ENCODE results near the gene MPDZ. TPM values are rescaled to one million over a fixed set of nuclear protein-coding genes. Genes with fewer than 3 reads are reported as not detected.

The MPDZ gene
- total and polyA plus RNA-seq, 4 donors, result 19.3 to 113 (median 62.8) TPM

DNA sequence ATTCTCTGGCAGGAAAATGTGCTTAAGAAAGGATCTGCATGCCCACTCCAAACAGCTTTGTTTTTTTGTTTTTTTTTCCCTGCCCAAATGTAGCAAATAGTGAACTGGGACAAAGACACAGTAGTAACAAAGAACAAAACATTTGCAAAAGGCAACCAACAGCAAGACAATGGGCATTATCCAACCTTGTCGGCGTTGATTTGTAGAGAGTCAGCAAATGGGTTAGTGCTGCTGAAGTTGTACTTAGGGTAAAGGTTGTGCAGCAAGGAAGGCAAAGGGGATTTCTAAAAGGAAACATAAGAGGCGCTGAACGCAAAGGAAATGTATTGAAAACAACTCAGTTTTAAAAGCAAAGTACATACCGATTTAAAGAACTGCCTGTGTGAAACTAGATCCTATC lies 136.2 kb downstream of the MPDZ start:
- no peak for ATAC-seq (ENCODE audit: low FRiP score)
- H3K27ac ChIP-seq (ENCODE audit: low read depth in 1 of 2, low read length in 2 of 2), result no peak overlapping the region
- DNase-seq, result no peak
- no peaks in the 10 kb centered on the region for H3K27me3 ChIP-seq (ENCODE audit: control insufficient read depth in 1 of 2, insufficient read depth in 2 of 2, low read length in 1 of 2)
- H3K36me3 ChIP-seq (ENCODE audit: control insufficient read depth in 1 of 2, insufficient read depth in 2 of 2, low read length in 1 of 2), result no peaks in the 10 kb centered on the region
- H3K9me3 ChIP-seq (ENCODE audit: control insufficient read depth, low read length), result no peaks in the 10 kb centered on the region
- intact Hi-C loops (cut with DNase I), result no loop called here
- peaks cover 0 to 3% of the 10 kb centered on the region in 2 donors for H3K4me1 ChIP-seq (ENCODE audit: control insufficient read depth in 1 of 2, insufficient read depth in 2 of 2, low read length in 2 of 2)
- no peak overlapping the region for H3K4me3 ChIP-seq (ENCODE audit: low read length in 2 of 2)
- WGBS, 2 donors, result 71 to 76% methylated on average over 5 of the region's 5 CpGs

DNA sequence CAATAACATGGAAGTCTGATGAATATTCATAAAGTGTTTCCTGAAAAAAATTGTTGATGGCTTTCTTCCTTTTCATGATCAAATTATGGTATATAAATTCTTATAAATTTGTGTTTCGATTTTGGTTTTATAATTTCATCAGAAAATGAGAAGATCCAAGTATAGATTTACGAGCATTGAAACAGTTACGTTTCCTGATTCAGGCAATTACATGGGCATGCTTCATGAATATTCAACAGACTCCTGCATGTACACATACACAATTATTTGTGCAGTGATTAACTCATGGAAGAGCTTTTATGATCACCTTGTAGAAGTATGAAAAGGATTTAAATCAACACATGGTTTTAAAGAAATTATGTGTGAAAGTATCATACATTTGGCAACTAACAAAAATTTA lies 136.7 kb downstream of the MPDZ start:
- ATAC-seq (ENCODE audit: low FRiP score), result no peak
- WGBS, 2 donors, result 96% methylated on average over 3 of the region's 3 CpGs
- H3K4me3 ChIP-seq (ENCODE audit: low read length in 2 of 2), result no peak overlapping the region
- H3K27me3 ChIP-seq (ENCODE audit: control insufficient read depth in 1 of 2, insufficient read depth in 2 of 2, low read length in 1 of 2), result no peaks in the 10 kb centered on the region
- H3K36me3 ChIP-seq (ENCODE audit: control insufficient read depth in 1 of 2, insufficient read depth in 2 of 2, low read length in 1 of 2), result no peaks in the 10 kb centered on the region
- no peaks in the 10 kb centered on the region for H3K9me3 ChIP-seq (ENCODE audit: control insufficient read depth, low read length)
- H3K27ac ChIP-seq (ENCODE audit: low read depth in 1 of 2, low read length in 2 of 2), result no peak overlapping the region
- no peak for DNase-seq
- H3K4me1 ChIP-seq (ENCODE audit: control insufficient read depth in 1 of 2, insufficient read depth in 2 of 2, low read length in 2 of 2), result peaks cover 0 to 3% of the 10 kb centered on the region in 2 donors
- intact Hi-C loops (cut with DNase I), result no loop called here

DNA sequence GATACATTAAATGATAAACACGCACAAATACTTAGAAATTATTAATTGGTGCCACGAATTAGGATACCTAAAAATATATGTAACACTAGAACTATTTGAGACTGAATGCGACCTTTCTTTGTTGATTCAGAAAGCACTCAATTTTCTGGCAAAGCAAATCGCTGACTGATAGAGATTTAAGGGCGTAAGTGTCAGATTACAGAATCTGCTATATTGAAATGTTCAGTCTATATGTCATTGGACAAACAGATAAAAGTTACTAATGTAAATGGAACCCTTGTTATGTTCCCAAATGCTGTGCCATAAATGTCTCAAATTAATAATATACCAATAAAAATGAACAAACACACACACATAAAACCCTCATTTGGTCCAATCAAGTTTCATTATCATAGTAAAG lies 137.9 kb downstream of the MPDZ start:
- H3K4me3 ChIP-seq (ENCODE audit: low read length in 2 of 2), result no peak overlapping the region
- H3K27ac ChIP-seq (ENCODE audit: low read depth in 1 of 2, low read length in 2 of 2), result no peak overlapping the region
- intact Hi-C loops (cut with DNase I), result no loop called here
- no peak for ATAC-seq (ENCODE audit: low FRiP score)
- H3K9me3 ChIP-seq (ENCODE audit: control insufficient read depth, low read length), result no peaks in the 10 kb centered on the region
- WGBS, 2 donors, result 65 to 67% methylated on average over 5 of the region's 5 CpGs
- no peaks in the 10 kb centered on the region for H3K36me3 ChIP-seq (ENCODE audit: control insufficient read depth in 1 of 2, insufficient read depth in 2 of 2, low read length in 1 of 2)
- DNase-seq, result no peak
- no peaks in the 10 kb centered on the region for H3K27me3 ChIP-seq (ENCODE audit: control insufficient read depth in 1 of 2, insufficient read depth in 2 of 2, low read length in 1 of 2)
- H3K4me1 ChIP-seq (ENCODE audit: control insufficient read depth in 1 of 2, insufficient read depth in 2 of 2, low read length in 2 of 2), result peaks cover 0 to 3% of the 10 kb centered on the region in 2 donors

DNA sequence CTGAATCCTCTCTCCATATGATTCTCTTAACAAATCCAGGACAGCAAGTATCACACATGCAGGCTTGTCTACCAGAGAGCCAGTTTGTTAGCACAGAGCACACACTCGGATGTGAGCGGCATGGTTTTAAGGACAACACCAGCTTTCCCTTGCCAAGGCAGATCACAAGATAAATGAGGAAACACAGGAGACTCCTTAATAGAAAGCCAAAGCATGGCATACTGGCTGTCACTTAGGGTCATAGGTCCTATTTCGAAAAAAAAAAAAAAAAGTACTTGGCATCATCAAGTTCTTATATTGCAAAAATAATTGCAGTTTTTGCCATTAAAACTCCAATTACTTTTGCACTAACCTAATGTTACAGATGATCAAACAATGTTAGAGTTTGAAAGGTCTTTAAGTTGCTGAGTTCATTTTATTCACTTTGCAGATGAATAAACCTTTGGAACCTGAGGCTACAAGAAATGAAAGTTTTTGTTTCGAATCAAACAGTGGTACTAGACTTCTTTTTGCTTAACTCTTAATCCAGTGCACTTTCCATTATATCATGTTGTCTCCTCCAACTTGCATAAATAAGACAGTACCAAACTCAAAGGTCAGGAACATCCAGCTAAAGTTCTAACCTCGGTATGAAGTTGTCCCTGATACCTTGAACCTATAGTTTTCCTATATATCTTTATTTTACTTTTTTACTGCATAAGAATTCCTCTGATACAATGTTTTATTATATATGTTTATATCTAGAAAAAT lies 138.5 kb downstream of the MPDZ start:
- WGBS, 2 donors, result 69 to 74% methylated on average over 5 of the region's 5 CpGs
- H3K36me3 ChIP-seq (ENCODE audit: control insufficient read depth in 1 of 2, insufficient read depth in 2 of 2, low read length in 1 of 2), result no peaks in the 10 kb centered on the region
- DNase-seq, result no peak
- H3K27ac ChIP-seq (ENCODE audit: low read depth in 1 of 2, low read length in 2 of 2), result no peak overlapping the region
- no peak for ATAC-seq (ENCODE audit: low FRiP score)
- H3K27me3 ChIP-seq (ENCODE audit: control insufficient read depth in 1 of 2, insufficient read depth in 2 of 2, low read length in 1 of 2), result no peaks in the 10 kb centered on the region
- no peaks in the 10 kb centered on the region for H3K9me3 ChIP-seq (ENCODE audit: control insufficient read depth, low read length)
- peaks cover 0 to 3% of the 10 kb centered on the region in 2 donors for H3K4me1 ChIP-seq (ENCODE audit: control insufficient read depth in 1 of 2, insufficient read depth in 2 of 2, low read length in 2 of 2)
- no peak overlapping the region for H3K4me3 ChIP-seq (ENCODE audit: low read length in 2 of 2)
- intact Hi-C loops (cut with DNase I), result no loop called here

DNA sequence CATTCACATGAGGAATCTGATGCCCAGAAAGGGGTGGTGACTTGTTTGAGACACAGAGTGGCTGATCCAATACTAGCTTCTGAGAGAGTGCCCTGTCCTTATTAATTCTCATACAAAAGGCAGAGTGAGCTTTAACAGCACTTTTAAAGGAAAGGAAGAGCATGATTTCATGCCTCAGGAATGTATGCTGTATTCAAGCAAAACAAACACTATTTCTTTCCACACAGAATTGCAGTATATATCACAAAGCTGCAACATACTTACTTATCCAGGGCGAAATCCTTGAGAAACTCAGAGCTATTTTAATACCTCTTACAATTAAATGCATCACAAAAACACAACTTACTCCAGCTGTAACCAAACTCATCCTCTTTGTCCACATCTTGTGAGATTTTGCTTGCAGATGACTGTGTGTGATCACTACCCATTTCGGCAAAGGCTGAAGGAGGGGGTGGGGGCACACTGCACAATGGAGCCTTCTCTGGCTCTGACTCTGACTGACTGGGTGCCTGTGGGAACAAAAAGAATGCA lies 139.8 kb downstream of the MPDZ start:
- DNase-seq (no peak), ATAC-seq (ENCODE audit: low FRiP score) (no peak)
- Histone ChIP-seq H3K4me3 (ENCODE audit: low read length in 2 of 2) (no peak overlapping the region), H3K4me1 (ENCODE audit: control insufficient read depth in 1 of 2, insufficient read depth in 2 of 2, low read length in 2 of 2) (peaks cover 0 to 4% of the 10 kb centered on the region in 2 donors), H3K36me3 (ENCODE audit: control insufficient read depth in 1 of 2, insufficient read depth in 2 of 2, low read length in 1 of 2) (peaks cover 3% of the 10 kb centered on the region in 2 donors), H3K27me3 (ENCODE audit: control insufficient read depth in 1 of 2, insufficient read depth in 2 of 2, low read length in 1 of 2) (no peaks in the 10 kb centered on the region), H3K9me3 (ENCODE audit: control insufficient read depth, low read length) (no peaks in the 10 kb centered on the region), H3K27ac (ENCODE audit: low read depth in 1 of 2, low read length in 2 of 2) (no peak overlapping the region)
- 8 to 10% methylated on average over 2 of the region's 2 CpGs for WGBS, 2 donors
- intact Hi-C loops (cut with DNase I), result no loop called here

DNA sequence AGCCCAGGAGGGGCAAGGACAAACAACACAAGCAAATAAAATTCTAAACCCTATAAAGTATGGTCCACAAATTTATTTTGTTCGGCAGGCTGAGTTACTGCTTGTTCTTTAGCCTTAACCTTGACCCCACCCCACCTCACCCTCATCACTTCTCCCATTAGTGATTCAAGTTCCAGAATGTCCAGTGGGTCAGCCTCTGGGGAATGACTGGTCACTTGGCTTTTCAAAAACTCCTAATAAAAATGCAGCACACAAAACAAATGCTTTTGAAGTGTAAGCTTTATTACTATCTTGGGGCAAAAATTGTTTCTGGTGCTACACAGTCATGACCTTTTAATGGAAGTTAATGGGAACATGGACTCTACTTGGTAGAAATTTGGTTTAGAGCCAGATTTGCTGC lies 142.1 kb downstream of the MPDZ start:
- ATAC-seq (ENCODE audit: low FRiP score) (no peak), DNase-seq (no peak)
- peaks cover 0 to 4% of the 10 kb centered on the region in 2 donors for H3K4me1 ChIP-seq (ENCODE audit: control insufficient read depth in 1 of 2, insufficient read depth in 2 of 2, low read length in 2 of 2)
- H3K27me3 ChIP-seq (ENCODE audit: control insufficient read depth in 1 of 2, insufficient read depth in 2 of 2, low read length in 1 of 2), result no peaks in the 10 kb centered on the region
- H3K27ac ChIP-seq (ENCODE audit: low read depth in 1 of 2, low read length in 2 of 2), result no peak overlapping the region
- peaks cover 3 to 6% of the 10 kb centered on the region in 2 donors for H3K36me3 ChIP-seq (ENCODE audit: control insufficient read depth in 1 of 2, insufficient read depth in 2 of 2, low read length in 1 of 2)
- intact Hi-C loops (cut with DNase I), result no loop called here
- H3K4me3 ChIP-seq (ENCODE audit: low read length in 2 of 2), result no peak overlapping the region
- H3K9me3 ChIP-seq (ENCODE audit: control insufficient read depth, low read length), result no peaks in the 10 kb centered on the region
- WGBS, 2 donors, result 79 to 87% methylated on average over 1 of the region's 1 CpG

DNA sequence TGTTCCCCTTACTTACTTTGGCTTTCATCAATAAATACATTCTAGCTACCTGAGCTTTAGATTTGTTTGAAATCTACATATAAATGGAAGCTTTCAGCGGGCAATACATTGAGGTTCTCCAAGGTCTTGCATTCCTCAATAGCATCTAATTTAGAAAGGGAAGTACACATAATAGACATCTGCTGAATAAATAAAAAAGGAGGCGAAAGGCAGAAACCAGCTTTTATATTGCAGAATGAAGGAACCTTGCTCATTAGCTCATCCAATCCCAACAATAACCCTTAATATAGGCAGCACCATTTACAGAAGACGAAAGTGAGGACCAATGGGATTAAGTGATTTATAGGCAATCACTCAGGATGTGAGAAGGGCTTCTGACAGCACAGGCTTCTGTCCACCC lies 147.5 kb downstream of the MPDZ start:
- intact Hi-C loops (cut with DNase I), result no loop called here
- WGBS, 2 donors, result 94 to 96% methylated on average over 3 of the region's 3 CpGs
- no peak for DNase-seq
- H3K36me3 ChIP-seq (ENCODE audit: control insufficient read depth in 1 of 2, insufficient read depth in 2 of 2, low read length in 1 of 2), result peaks cover 6 to 9% of the 10 kb centered on the region in 2 donors
- no peaks in the 10 kb centered on the region for H3K9me3 ChIP-seq (ENCODE audit: control insufficient read depth, low read length)
- peaks cover 0 to 3% of the 10 kb centered on the region in 2 donors for H3K4me1 ChIP-seq (ENCODE audit: control insufficient read depth in 1 of 2, insufficient read depth in 2 of 2, low read length in 2 of 2)
- no peak for ATAC-seq (ENCODE audit: low FRiP score)
- no peak overlapping the region for H3K27ac ChIP-seq (ENCODE audit: low read depth in 1 of 2, low read length in 2 of 2)
- H3K4me3 ChIP-seq (ENCODE audit: low read length in 2 of 2), result no peak overlapping the region
- no peaks in the 10 kb centered on the region for H3K27me3 ChIP-seq (ENCODE audit: control insufficient read depth in 1 of 2, insufficient read depth in 2 of 2, low read length in 1 of 2)

DNA sequence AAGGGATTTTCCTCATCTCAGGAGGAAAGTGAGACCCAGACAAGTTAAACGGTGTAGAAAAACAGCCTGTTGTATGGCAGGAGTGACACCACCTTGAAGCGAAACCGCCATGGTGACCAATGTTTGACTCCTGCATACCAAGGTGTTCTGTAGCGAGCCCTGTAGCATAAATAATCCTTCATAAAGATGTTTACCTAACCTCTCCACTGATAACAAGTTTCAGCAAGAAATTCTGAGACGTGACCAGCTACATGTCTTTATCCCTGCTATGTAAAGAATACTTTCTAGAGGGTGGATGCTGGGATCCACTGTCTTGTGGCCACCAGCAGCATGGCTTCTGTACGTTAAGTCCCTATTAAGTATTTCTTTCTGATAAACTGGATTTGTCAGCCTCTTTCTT lies 148.1 kb downstream of the MPDZ start:
- Histone ChIP-seq H3K27ac (ENCODE audit: low read depth in 1 of 2, low read length in 2 of 2) (no peak overlapping the region), H3K27me3 (ENCODE audit: control insufficient read depth in 1 of 2, insufficient read depth in 2 of 2, low read length in 1 of 2) (no peaks in the 10 kb centered on the region), H3K4me1 (ENCODE audit: control insufficient read depth in 1 of 2, insufficient read depth in 2 of 2, low read length in 2 of 2) (peaks cover 0 to 3% of the 10 kb centered on the region in 2 donors), H3K9me3 (ENCODE audit: control insufficient read depth, low read length) (no peaks in the 10 kb centered on the region), H3K36me3 (ENCODE audit: control insufficient read depth in 1 of 2, insufficient read depth in 2 of 2, low read length in 1 of 2) (peaks cover 6 to 9% of the 10 kb centered on the region in 2 donors), H3K4me3 (ENCODE audit: low read length in 2 of 2) (no peak overlapping the region)
- ATAC-seq (ENCODE audit: low FRiP score) (no peak), DNase-seq (no peak)
- intact Hi-C loops (cut with DNase I), result no loop called here
- WGBS, 2 donors, result 92 to 93% methylated on average over 6 of the region's 6 CpGs

DNA sequence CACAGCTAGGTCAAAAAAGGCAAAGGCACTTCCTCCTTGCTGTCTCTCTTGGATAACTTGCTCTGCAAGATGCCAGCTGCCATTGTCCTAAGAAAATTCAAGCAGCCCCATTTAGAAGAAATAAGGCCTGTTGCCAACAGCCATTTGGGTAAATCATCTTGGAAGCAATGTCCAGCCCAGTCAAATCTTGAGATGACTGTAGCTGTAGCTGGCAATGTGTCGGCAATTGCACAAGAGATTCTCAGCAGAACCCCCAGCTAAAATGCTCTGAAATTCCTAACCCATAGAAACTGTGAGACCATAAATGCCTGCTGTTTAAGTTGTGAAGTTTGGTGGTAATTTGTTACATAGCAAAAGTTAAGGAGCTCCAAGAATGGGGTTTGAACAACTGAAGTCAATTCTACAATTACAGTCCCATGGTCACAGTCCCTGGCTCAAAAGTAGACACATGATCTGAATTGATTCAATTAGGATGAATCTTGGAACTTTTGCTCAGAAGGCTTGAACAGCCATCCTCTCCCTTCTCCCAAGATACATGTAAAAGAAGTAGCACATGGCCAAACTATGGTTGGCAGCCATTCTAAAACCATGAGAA lies 151.1 kb downstream of the MPDZ start:
- Histone ChIP-seq H3K9me3 (ENCODE audit: control insufficient read depth, low read length) (no peaks in the 10 kb centered on the region), H3K27ac (ENCODE audit: low read depth in 1 of 2, low read length in 2 of 2) (no peak overlapping the region), H3K4me1 (ENCODE audit: control insufficient read depth in 1 of 2, insufficient read depth in 2 of 2, low read length in 2 of 2) (peaks cover 0 to 1% of the 10 kb centered on the region in 2 donors), H3K36me3 (ENCODE audit: control insufficient read depth in 1 of 2, insufficient read depth in 2 of 2, low read length in 1 of 2) (peaks cover 3 to 11% of the 10 kb centered on the region in 2 donors), H3K27me3 (ENCODE audit: control insufficient read depth in 1 of 2, insufficient read depth in 2 of 2, low read length in 1 of 2) (no peaks in the 10 kb centered on the region), H3K4me3 (ENCODE audit: low read length in 2 of 2) (no peak overlapping the region)
- intact Hi-C loops (cut with DNase I), result no loop called here
- DNase-seq (no peak), ATAC-seq (ENCODE audit: low FRiP score) (no peak)
- 86 to 93% methylated on average over 1 of the region's 1 CpG for WGBS, 2 donors

All from aorta (tissue), 5 donors.